GM23248 (cell line): ENCODE data around the gene SETD7. TPM values are rescaled to one million over a fixed set of nuclear protein-coding genes. Genes with fewer than 3 reads are reported as not detected.
A peak's percentile ranks its signal among the peaks of the same experiment; 100 is the strongest.

Experiments used
- DNase-seq: peaks from one replicate; pipeline ENCODE4 v3.0.0-alpha.2; 2015
- H2AFZ ChIP-seq: fragments of 200-600 bp; sonication (generic); 2 replicates; pipeline ENCODE4 v1.6.1; 2016; ENCODE audit warnings: antibody characterized with exemption
- H3F3A ChIP-seq: fragments of 200-600 bp; sonication (generic); 2 replicates; pipeline ENCODE4 v1.6.1; 2016; ENCODE audit warnings: mild to moderate bottlenecking, antibody characterized with exemption, mixed run types; ENCODE audit not compliant: insufficient read depth
- H3K27ac ChIP-seq: fragments of 200-600 bp; sonication (generic); 2 replicates; pipeline ENCODE4 v1.5.1; 2016; ENCODE audit warnings: mild to moderate bottlenecking
- H3K27me3 ChIP-seq: fragments of 200-600 bp; sonication (generic); replicated peaks from 2 replicates; pipeline ENCODE4 v1.6.1; 2016; ENCODE audit warnings: mild to moderate bottlenecking; ENCODE audit not compliant: insufficient read depth
- H3K36me3 ChIP-seq: fragments of 200-600 bp; sonication (generic); 2 replicates; pipeline ENCODE4 v1.6.1; 2016; ENCODE audit warnings: low read depth, mild to moderate bottlenecking
- H3K4me1 ChIP-seq: fragments of 200-600 bp; sonication (generic); 2 replicates; pipeline ENCODE4 v1.6.1; 2016; ENCODE audit warnings: mild to moderate bottlenecking; ENCODE audit not compliant: insufficient read depth
- H3K4me2 ChIP-seq: fragments of 200-600 bp; sonication (generic); one replicate; pipeline ENCODE4 v1.6.1; 2016; ENCODE audit warnings: mild to moderate bottlenecking; ENCODE audit not compliant: unreplicated experiment
- H3K4me3 ChIP-seq: fragments of 200-600 bp; sonication (generic); 2 replicates; pipeline ENCODE4 v1.5.1; 2016; ENCODE audit warnings: mild to moderate bottlenecking
- H3K79me2 ChIP-seq: fragments of 200-600 bp; sonication (generic); 2 replicates; pipeline ENCODE4 v1.6.1; 2016; ENCODE audit warnings: mild to moderate bottlenecking; ENCODE audit not compliant: insufficient read depth
- H3K9ac ChIP-seq: fragments of 200-600 bp; sonication (generic); 2 replicates; pipeline ENCODE4 v1.6.1; 2016; ENCODE audit warnings: mild to moderate bottlenecking
- H3K9me2 ChIP-seq: fragments of 200-600 bp; sonication (generic); 2 replicates; pipeline ENCODE4 v1.6.1; 2016; ENCODE audit warnings: mixed run types, mild to moderate bottlenecking, moderate library complexity; ENCODE audit not compliant: insufficient read depth
- H3K9me3 ChIP-seq: fragments of 200-600 bp; sonication (generic); one replicate; pipeline ENCODE4 v1.6.1; 2017; ENCODE audit warnings: low read depth
- H4K20me1 ChIP-seq: fragments of 200-600 bp; sonication (generic); 2 replicates; pipeline ENCODE4 v1.6.0; 2016; ENCODE audit not compliant: insufficient read depth
- EZH2 ChIP-seq: fragments of 200-600 bp; sonication (generic); IDR thresholded peaks from 2 replicates; pipeline ENCODE4 v1.6.1; 2018; ENCODE audit warnings: antibody characterized with exemption, mild to moderate bottlenecking; ENCODE audit not compliant: insufficient read depth, poor library complexity, severe bottlenecking
- EZH2phosphoT487 ChIP-seq: fragments of 200-600 bp; sonication (generic); IDR thresholded peaks from 2 replicates; pipeline ENCODE4 v1.6.1; 2018; ENCODE audit warnings: antibody characterized with exemption, moderate library complexity, mild to moderate bottlenecking, low read depth; ENCODE audit not compliant: insufficient read depth
- WGBS, 2 experiments: methylation state at CpG; one replicate each; pipeline ENCODE4 v1.1.6; 2015 to 2017; ENCODE audit warnings: low lambda C conversion rate in 2 of 2, low coverage in 1 of 2; ENCODE audit errors: missing lambda C conversion rate in 2 of 2; 5-methylcytosine and 5-hydroxymethylcytosine counted together
- in situ Hi-C: fragments of 300-500 bp; cut with MboI; formaldehyde crosslinking; loops from 2 replicates; pipeline ENCODE4 v1.15.0; 2020
- polyA plus RNA-seq: library from polyadenylated mRNA; unstranded; fragments of >200 nt; fragmentation: Nextera tagmentation; extraction: Ambion mirVana; gene quantifications from 2 replicates; pipeline ENCODE4 v1.2.1, GENCODE V29; 2016
- total RNA-seq: library from RNA; depleted of rRNA; stranded (reverse); fragments of >200 nt; shearing (Covaris generic); gene quantifications from 2 replicates; pipeline ENCODE4 v1.2.3, GENCODE V29; 2014

SETD7 gene
- total and polyA plus RNA-seq, 2 experiments from 2014 or later: 34.0 to 82.5 TPM

- no peaks in the 10 kb centered on the region for H3K9me2 ChIP-seq
- no peaks in the 10 kb centered on the region for H3K9me3 ChIP-seq
- WGBS, 2 experiments: 10 to 15% methylated on average over 5 of the region's 5 CpGs
- no peak overlapping the region for H3K9ac ChIP-seq
- H2AFZ ChIP-seq: no peak overlapping the region
- no peak overlapping the region for H3K4me2 ChIP-seq
- H4K20me1 ChIP-seq: no peaks in the 10 kb centered on the region
- TF ChIP-seq EZH2 (no peak), EZH2phosphoT487 (no peak)
- H3K27ac ChIP-seq: no peak overlapping the region
- peaks cover 23% of the 10 kb centered on the region for H3K27me3 ChIP-seq
- peaks cover 7% of the 10 kb centered on the region for H3F3A ChIP-seq
- H3K79me2 ChIP-seq: peaks cover 10% of the 10 kb centered on the region
- in situ Hi-C loops: no loop called here
- peaks cover 14% of the 10 kb centered on the region for H3K4me1 ChIP-seq
- H3K36me3 ChIP-seq: no peaks in the 10 kb centered on the region
- no peak overlapping the region for H3K4me3 ChIP-seq
- no peak for DNase-seq
Measured at GRCh38 chr4:139559089-139559479, 3.1 kb upstream of the SETD7 start.

GRCh38 chr4:139558235-139559088 lies 2.4 kb upstream of the SETD7 start:
- no peak overlapping the region for H3K4me2 ChIP-seq
- H3K4me3 ChIP-seq: no peak overlapping the region

DNA sequence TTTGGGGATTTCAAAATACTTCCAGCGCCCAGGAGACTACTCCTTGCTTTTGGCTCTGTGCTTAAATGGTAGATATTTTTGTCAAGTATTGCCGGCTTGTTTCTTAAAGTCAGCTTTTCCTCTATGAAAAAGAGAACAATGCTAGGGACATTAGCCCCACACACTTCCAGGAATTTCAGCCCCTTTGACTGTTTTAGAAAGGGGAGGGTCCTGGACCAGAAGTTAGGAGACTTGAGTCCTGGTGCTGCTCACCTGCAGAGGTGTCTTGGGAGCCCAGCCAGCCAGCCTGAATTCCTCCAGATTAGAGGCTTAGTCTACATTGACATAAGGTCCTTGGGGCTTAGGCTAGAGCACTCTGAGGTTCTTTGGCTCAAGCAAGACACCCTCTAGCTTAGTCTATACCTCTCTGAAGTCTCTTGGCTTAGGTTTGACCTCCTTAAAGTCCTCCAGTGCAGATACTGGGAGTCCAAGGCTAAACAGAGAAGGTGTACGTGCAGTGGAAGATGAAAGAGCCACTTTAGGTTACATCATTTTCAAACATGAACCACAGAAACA lies 1.6 kb upstream of the SETD7 start:
- H3K9me3 ChIP-seq: no peaks in the 10 kb centered on the region
- peak overlapping the region; percentile 98 for H3K4me2 ChIP-seq
- peaks cover 19% of the 10 kb centered on the region for H3K4me1 ChIP-seq
- in situ Hi-C loops: no loop called here
- peaks cover 24% of the 10 kb centered on the region for H3K79me2 ChIP-seq
- TF ChIP-seq EZH2 (no peak), EZH2phosphoT487 (no peak)
- peak overlapping the region; percentile 92 for H2AFZ ChIP-seq
- H3K4me3 ChIP-seq: peak overlapping the region; percentile 88
- H4K20me1 ChIP-seq: no peaks in the 10 kb centered on the region
- H3K27ac ChIP-seq: no peak overlapping the region
- peaks cover 23% of the 10 kb centered on the region for H3K27me3 ChIP-seq
- peaks cover 13% of the 10 kb centered on the region for H3F3A ChIP-seq
- no peaks in the 10 kb centered on the region for H3K36me3 ChIP-seq
- H3K9ac ChIP-seq: peak overlapping the region; percentile 94; the same call in 1 of the 2 replicates
- WGBS, 2 experiments: 47 to 49% methylated on average over 3 of the region's 3 CpGs
- no peak for DNase-seq
- H3K9me2 ChIP-seq: no peaks in the 10 kb centered on the region

More at GRCh38 chr4:139558235-139559088, 2.4 kb upstream of the SETD7 start:
- Histone ChIP-seq H3K27me3 (peaks cover 23% of the 10 kb centered on the region), H3K79me2 (peaks cover 16% of the 10 kb centered on the region), H3K9me3 (no peaks in the 10 kb centered on the region), H3K9ac (no peak overlapping the region), H3K9me2 (no peaks in the 10 kb centered on the region), H3F3A (peaks cover 7% of the 10 kb centered on the region), H3K27ac (no peak overlapping the region), H3K36me3 (no peaks in the 10 kb centered on the region), H2AFZ (no peak overlapping the region), H3K4me1 (peaks cover 16% of the 10 kb centered on the region), H4K20me1 (no peaks in the 10 kb centered on the region)
- in situ Hi-C loops: no loop called here
- TF ChIP-seq EZH2: no peak
- TF ChIP-seq EZH2phosphoT487: no peak
- WGBS, 2 experiments: 67% methylated on average over 12 of the region's 12 CpGs
- DNase-seq: no peak

DNA sequence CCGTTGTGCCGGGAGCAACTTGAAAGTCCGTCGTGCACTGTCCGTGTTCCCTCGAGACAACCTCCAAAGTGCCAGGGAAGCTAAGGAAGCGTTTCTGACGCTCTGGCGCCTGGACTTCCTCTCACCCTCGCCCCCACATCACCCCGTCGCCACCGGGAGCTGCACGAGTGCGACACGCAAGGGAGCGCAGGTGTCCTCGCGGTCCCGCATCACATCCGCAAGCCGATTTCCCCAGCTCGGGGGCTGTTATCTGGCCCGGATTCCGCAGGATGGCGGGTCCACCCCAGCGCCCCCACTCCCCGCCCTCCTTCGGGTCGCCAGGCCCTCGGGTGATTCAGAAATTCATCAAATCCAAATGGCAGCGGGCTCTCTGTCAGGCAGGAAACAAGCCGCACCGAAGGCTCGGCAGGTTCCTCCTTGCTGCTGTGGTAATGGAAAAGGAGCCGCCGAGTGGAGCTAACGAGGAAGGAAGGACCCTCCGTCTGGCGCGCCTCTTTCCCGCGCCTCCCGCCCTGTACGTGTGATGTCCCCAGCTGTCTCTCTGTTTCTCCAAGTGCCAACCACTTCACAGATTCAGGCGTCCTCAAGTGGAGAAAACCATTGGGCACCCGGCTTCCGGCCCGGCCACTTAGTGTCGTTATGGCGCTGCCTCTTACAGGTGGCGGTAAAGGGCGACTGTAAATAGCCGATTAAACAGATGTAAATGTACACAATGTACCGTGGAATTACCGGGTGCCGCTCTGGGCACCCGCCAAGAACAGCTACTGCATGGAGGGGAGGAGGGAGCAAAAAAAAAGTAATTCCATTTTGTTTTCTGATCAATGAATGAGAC lies 921 bp upstream of the SETD7 start:
- peaks cover 18% of the 10 kb centered on the region for H3F3A ChIP-seq
- WGBS, 2 experiments: 2 to 4% methylated on average over 47 to 58 of the region's 58 CpGs
- peak overlapping the region; percentile 94 for H3K9ac ChIP-seq
- H3K27ac ChIP-seq: peak overlapping the region; percentile 85
- H3K36me3 ChIP-seq: no peaks in the 10 kb centered on the region
- H2AFZ ChIP-seq: peak overlapping the region; percentile 92
- H3K79me2 ChIP-seq: peaks cover 31% of the 10 kb centered on the region
- H3K9me2 ChIP-seq: no peaks in the 10 kb centered on the region
- TF ChIP-seq EZH2: no peak
- TF ChIP-seq EZH2phosphoT487: no peak
- peak overlapping the region; percentile 88 for H3K4me3 ChIP-seq
- H3K9me3 ChIP-seq: no peaks in the 10 kb centered on the region
- DNase-seq: peak; percentile 63
- H3K4me1 ChIP-seq: peaks cover 26% of the 10 kb centered on the region
- H3K4me2 ChIP-seq: peak overlapping the region; percentile 98
- no peaks in the 10 kb centered on the region for H4K20me1 ChIP-seq
- H3K27me3 ChIP-seq: peaks cover 23% of the 10 kb centered on the region
- in situ Hi-C loops: no loop called here
